ENCODE results near the gene ZNF132.
"Not testable (repeated sequence)": the region's sequence is repeated elsewhere in the genome, so short reads cannot be mapped to it uniquely, and the experiment has no call there.

ZNF132 gene

DNA sequence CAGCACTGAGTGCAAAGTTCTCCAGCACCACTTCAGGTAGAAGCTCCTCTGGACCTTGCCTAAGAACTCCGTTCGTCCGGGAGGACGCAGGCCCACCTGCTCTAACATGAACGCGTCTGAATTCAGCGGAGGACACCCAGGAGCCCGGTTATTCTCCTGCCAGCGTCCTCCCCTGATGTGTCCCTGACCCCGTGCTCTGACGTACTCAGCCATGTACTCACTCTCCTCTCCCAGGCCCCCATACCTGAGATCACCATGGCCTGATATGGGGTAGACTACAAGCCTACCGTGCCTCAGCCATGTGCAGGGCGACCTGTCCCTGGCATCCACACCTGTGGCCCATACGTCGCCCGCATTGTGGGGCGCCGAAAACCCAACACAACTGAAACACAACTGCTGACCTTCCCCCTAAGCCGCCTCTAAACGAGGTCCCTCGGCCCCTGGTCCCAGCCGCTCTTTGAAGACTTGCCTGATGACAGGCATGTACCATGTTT lies 32.2 kb downstream of the ZNF132 start:
- DNase-seq (ENCODE audit: low read depth): no peak

DNA sequence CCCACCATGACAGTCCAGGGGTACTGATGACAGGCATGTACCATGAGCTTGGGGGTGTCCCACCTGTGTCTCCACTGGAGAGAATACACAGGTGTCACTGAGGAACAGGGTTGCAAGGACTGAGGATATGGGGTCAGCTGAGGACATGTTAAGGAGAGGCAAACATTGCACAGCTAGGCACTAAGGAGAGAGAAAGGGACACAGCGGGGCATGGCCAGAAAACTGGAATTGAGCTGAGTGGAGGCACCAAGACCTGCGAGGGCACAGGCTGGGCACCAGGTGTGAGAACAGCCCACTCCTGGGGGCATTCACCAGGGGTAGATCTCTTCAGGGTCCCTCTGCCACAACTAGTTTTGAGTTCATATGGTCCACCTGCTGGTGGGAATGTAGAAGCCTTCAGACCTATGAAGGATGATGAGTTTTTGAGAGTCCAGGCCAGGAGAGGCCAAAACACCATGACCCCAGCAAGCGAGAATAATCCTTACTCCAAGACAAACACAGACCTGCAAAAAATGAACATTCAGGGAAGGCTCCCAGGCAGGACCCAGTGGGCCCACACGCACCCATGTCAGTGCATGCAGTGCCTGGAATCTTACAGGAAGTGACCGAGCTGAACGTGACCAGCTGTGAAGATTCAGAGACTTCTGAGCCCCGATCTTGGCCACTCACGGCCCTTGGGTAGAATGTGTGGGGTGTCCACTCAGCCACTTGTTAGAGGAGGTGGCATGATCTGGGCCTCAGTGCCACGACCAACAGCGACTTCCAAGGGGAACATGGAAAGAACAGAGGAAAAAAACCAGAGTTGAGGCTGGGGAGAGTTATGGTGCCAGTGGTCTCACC lies 32.9 kb downstream of the ZNF132 start:
- DNase-seq (ENCODE audit: low read depth): no peak

DNA sequence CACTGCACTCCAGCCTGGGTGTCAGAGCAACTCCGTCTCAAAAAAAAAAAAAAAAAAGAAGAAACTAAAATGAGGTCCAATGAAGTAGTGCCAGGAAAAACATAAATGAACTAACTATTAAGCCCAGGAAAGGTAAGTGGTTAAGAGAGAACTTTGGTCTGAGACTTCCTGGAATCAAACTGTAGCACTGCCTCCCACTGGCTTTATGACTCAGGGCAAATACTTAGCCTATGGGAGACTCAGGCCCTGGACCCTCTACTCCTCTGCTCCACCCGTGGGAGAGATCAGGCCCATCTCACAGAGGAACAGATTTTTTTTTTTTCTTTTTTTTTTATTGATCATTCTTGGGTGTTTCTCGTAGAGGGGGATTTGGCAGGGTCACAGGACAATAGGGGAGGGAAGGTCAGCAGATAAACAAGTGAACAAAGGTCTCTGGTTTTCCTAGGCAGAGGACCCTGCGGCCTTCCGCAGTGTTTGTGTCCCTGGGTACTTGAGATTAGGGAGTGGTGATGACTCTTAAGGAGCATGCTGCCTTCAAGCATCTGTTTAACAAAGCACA lies 36.0 kb downstream of the ZNF132 start:
- DNase-seq (ENCODE audit: low read depth): not testable (repeated sequence)

DNA sequence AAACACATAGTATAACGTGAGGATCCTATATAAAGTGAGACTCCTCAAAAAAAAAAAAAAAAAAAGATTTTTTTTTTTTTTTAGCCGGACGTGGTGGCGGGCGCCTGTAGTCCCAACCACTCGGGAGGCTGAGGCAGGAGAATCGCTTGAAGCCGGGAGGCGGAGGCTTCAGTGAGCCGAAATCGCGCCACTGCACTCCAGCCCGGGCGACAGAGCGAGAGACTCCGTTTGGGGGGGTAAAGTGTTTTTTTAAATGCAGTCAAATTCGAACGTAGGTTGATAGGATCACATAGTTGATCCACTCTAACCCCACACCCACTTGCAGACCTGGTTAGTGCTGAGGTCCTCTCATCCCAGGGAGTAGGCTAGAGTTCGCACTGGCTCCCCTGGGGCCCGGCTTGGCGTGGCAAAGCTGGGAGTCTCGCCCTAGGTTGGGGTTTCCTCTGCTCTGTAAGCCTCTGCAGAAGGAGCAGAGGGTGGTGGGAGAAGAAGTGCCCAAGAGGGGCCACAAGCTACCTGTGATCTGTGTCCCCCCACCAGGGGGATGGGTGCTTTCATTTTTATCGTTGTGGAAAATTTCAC lies 38.0 kb downstream of the ZNF132 start:
- no peak for DNase-seq (ENCODE audit: low read depth)

DNA sequence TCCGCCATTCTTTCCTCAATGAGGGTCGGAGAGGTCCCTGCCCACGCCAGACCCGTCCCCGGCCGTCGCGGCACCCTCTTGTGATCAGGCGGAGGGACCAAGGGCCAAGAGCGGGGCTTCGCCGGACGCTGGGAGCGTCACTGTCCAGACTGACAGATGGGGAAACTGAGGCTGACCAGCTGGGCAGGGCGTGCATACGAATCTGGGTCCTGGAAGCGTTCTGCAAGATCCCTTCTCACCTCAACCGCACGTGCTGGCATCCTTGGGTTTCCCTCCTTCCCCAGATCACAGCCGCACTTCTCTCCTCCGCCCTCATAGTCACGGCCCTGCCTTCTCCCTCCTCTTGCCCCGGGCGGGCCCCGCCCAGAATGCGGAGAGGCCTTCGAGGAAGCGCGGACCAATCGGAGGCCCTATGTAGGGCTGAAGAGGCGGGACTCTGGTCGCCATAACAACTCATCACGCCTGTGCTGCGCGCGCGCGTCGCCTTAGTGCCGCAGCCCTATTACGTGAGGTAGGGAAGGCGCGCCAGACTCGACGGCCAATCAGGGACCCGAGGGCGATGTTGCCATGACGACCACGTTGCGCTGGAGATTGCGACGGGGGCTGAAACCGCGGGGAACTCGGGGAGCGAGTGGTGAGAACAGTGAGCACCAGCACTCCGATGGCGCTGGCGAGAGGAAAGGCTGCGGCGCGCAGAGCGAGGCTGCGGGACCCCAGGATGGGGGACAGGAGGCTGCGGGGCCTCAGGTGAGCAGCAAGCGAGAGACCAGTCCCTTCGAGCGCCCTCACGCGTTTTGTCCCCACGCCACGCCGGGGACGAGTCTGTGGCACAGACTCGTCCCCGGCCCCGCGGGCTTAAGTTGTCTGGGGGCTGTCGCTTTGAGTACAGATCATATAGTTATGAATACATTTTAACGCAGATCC lies 38.8 kb downstream of the ZNF132 start:
- DNase-seq (ENCODE audit: low read depth): peak; percentile 99

DNA sequence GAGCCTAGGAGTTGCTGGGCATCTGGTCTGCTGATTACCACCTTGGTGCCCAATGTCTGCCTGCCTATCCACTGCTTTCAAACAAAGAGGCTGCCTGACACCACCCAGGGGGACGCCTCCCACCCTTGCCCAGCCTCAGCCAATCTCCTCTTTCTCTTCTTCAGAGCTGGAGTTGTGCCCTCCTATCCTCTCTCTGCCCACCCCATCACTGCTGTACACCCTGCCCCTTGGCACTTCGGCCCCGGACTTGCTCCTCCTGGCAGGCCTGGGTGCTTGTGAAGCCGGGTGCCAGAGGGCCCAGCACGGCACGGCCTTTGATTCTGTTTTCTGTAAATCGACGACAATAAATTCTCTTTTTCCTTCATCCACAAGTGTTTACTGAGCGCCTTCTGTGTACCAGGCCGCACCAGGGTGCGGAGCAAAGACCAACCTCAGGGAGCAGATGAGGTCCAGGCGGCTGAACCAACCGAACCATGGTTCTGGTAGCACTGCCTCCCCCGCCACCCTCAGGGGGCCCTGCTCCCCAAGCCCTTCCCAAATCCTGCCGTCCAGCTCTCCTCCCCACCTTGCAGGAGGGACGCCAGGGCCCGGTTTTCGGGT lies 39.5 kb downstream of the ZNF132 start:
- DNase-seq (ENCODE audit: low read depth): no peak

DNA sequence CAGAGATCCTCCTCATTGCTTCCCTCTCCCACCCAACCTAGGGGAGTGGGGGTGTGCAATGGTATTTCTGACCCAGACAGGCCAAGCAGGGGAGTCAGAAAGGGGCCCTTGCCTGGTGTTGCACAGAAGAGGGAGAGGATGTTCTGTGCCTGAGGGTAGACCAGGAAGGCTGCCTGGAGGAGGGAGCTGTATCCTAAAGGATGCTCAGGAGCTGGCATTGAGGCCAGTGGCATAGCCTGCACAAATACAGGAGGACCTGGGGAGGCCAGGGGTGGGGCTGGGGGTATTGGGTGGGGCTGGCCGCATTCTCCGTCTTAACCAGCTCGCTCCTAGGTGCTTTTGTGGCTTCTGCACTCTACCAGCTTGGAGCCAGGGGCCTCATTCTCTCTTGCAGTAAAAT lies 40.0 kb downstream of the ZNF132 start:
- DNase-seq (ENCODE audit: low read depth): no peak

DNA sequence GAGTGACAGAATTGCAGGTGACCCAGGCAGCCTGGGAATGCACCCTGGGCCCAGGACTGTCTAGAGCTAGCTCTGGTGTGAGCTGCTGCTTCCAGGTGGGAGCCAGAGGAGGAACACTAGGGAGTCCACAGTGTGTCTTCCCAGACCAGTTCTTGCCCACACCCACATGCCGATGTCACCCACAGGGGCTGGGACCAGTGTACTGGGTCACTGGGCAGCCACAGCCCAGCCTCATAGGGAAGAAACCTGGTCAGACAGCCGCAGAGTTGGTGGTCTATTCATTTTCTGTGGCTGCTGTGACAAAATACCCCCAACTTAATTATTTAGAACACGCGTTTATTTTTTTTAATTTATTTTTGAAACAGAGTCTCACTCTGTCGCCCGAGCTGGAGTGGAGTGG lies 41.4 kb downstream of the ZNF132 start:
- DNase-seq (ENCODE audit: low read depth): no peak

DNA sequence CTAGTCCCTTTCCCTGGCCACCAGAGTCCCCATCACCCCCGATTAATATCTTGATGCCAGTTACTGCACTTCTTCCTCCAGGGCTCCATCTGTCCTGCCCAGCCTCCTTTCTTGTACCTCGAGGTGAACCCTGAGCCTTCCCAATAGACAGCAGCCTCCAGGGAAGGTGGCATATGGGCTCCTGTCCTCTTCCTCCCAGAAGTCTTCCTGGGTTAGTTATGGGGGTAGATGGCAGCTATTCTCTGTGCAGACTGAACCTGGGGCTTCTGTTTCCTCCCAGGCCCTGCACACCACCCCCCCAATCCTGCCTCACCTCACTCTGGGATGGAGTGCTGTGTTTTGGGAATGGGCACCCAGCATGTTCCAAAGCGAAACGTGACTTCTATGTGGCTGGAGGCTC lies 41.9 kb downstream of the ZNF132 start:
- DNase-seq (ENCODE audit: low read depth): no peak

DNA sequence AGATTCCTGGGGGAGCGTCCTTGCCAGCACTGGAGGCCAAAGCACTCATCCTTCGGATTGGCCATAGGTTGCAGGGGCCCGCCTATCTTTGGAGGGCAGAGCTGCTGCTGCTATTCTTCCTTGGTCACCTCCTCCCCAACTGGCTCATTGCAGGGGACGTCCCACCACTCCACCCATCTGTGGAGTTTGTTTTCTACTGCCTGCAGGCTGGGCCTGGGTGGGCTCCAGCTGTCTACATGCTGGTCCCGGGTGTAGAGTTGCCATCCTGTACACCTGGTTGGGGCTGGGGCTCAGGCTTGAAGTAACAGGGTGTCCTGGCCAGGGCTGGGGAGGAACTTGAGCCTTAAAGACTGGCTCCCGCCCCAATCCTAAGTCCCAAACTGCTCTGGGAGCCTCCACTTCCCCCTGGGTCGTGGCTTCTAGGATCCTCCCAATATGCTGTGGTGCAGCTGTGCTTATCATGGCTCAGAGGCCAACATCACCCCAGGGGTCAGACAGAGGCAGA lies 42.4 kb downstream of the ZNF132 start:
- no peak for DNase-seq (ENCODE audit: low read depth)

DNA sequence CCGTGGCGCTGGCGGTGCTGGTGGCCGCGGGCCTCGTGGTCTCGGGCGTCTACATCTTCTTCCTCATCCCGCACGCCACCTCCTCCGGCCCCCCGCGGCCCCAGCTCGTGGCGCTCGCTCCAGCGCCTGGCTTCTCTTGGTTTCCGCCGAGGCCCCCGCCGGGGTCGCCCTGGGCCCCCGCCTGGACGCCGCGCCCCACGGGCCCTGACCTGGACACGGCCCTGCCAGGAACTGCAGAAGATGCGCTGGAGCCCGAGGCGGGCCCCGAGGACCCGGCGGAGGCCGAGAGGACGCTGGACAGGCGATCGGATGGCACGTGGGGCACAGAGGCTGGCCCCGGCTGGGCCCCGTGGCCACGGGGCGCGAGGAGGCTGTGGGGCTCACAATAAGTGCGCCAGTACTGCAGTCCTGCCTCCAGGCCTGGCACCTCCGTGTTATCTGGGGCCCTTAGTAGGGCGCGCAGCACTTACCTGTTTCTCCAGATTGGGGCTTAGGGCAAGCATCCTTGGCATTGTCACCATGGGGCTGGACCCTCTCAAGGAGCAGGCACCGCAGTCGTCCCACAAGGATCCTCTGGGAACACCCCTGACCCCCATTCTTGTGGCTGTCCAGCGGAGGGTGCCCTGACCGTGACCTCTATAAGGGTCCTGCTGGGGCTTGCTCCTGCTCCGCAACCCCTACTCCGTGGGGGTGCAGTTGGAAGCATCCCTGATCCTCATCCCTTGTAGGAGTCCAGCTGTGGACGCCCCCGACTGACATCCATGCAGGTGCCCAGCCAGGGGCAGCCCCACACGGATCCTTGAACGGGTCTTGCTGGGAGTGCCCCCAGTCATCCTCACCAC lies 43.0 kb downstream of the ZNF132 start:
- DNase-seq (ENCODE audit: low read depth): no peak

DNA sequence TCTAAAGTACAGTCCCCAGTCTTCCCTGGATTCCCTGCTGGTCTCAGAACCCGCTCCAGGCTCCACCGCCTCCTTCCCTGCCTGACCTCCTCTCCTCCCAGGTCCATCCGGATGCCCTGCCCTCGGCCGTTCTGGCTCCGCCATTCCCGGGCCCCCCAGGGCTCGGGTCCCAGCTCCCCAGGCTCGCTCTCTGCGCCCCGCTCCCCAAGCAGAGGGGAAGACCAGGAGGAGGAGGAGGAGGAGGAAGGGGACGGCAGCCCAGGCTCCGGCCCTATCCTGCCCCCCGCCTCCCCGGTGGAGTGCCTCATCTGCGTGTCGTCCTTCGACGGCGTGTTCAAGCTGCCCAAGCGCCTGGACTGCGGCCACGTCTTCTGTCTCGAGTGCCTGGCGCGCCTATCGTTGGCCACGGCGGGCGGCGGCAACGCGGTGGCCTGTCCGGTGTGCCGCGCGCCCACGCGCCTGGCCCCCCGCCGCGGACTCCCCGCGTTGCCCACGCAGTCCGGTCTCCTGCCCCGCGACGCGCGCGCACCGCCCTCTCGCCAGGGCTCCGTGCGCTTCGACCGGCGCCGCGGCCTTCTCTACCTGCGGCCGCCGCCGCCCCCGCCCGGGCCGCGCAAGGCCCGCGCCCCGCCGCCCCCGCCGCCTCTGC lies 43.9 kb downstream of the ZNF132 start:
- no peak for DNase-seq (ENCODE audit: low read depth)

DNA sequence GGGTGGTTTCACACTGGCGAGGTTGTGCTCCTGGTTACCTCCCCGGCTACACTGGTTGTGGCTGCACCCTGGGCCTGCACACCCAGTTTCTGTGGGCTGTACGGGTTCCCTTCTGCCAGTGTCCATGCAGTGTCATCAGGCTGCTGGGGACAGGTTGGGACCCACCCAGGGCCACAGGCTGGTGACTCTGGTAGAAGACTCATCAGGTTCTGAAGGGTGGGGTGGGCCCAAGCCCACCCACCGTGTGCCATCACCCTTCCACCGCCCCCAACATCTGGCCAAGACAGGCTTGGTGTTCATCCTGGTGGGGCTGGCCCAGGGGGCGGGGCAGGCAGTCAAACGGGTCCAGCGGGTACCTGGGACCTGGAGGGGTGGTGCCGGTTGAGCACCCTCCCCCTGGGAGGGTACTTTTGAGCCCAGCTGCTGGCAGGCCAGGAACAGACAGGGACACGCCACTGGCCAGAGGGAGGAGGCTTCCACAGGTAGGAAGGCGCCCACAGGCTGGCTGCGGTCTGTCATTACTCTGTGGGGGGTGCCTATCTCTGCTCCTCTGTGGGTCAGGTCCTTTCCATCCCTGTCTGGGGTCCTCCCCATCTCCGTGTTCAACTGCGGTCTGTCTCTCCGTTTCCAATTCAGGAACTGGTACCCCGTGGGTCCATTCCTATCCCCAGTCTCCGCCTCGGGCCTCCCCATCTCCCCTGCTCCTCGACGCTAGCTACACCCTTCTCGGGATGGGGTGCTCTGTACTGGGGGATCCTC lies 44.6 kb downstream of the ZNF132 start, which contains the start of gene RNF225:
Gene RNF225 (plus strand): TSS at position 437 of the 759 bp plus-strand sequence. CDS start 434 bp downstream, outside the sequence.
- no peak for DNase-seq (ENCODE audit: low read depth)

DNA sequence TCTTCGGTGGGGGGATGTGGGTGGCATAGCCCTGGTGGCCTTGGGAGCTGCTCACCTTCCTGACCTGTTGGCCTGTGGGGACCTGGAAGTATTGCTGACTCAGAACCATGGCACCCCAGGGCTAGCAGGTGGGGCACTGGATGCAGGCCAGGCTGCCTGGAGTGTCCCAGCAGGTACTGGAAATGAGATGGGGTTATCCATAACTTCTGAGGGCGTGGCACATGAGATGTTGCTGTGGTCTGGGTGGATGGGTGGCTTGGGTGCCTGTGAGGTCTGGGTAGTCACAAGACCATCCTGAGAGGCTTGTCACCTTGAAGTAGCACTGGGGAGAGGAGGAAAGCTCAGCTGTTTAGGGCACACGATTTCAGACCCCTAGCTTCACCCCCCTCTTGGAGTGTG lies 45.1 kb downstream of the ZNF132 start:
- no peak for DNase-seq (ENCODE audit: low read depth)

DNA sequence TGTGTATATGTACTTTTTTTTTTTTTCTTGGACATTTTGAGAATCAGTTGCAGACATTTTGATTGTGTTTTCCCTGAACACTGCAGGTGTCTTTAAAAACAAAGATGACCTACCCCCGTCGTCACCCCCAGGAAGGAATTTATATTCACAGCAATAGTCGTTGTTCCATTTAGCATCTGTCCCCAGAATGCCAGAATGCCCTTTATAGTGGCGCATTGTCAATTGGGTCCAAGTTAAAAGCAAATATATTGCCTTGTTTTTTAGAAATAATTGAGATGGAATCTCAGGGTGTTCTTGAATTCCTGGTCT lies 46.3 kb downstream of the ZNF132 start:
- no peak for DNase-seq (ENCODE audit: low read depth)

DNA sequence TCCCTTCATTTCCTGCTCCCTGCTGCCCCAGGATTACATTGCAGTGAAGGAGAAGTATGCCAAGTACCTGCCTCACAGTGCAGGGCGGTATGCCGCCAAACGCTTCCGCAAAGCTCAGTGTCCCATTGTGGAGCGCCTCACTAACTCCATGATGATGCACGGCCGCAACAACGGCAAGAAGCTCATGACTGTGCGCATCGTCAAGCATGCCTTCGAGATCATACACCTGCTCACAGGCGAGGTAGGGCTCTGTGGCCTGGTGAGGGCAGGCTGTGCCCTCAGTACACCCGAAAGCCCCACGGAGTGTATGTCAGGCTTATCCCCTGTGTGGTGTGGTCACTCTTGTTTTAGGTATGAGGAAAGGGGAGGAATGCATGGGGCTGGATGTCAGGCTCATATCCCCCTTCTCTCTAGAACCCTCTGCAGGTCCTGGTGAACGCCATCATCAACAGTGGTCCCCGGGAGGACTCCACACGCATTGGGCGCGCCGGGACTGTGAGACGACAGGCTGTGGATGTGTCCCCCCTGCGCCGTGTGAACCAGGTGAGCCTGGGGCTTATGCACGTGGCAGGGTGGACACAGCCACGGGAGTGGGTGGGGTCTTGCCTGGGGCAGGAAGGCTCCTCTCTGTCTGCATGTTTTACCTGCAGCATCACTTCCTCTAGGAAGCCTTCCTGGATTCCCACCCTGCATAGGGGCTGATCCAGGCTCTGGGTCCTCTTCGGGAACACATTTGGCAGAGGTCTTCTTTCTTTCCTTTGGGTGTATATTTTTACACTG lies 46.8 kb downstream of the ZNF132 start:
- DNase-seq (ENCODE audit: low read depth): no peak

DNA sequence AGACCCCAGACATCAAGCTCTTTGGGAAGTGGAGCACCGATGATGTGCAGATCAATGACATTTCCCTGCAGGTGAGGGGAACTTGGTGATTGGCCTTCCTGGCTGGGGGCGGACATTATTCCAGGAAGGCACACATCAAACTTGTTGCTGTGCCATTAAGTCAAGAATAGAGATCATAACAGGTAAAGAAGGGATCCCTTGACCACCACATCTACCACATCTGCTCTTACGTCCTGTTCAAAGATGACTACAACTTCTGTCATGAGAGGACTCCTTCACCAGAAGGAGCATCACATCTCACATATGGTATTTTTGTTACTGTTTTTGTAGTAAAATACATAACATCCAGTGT lies 51.8 kb downstream of the ZNF132 start:
- no peak for DNase-seq (ENCODE audit: low read depth)

DNA sequence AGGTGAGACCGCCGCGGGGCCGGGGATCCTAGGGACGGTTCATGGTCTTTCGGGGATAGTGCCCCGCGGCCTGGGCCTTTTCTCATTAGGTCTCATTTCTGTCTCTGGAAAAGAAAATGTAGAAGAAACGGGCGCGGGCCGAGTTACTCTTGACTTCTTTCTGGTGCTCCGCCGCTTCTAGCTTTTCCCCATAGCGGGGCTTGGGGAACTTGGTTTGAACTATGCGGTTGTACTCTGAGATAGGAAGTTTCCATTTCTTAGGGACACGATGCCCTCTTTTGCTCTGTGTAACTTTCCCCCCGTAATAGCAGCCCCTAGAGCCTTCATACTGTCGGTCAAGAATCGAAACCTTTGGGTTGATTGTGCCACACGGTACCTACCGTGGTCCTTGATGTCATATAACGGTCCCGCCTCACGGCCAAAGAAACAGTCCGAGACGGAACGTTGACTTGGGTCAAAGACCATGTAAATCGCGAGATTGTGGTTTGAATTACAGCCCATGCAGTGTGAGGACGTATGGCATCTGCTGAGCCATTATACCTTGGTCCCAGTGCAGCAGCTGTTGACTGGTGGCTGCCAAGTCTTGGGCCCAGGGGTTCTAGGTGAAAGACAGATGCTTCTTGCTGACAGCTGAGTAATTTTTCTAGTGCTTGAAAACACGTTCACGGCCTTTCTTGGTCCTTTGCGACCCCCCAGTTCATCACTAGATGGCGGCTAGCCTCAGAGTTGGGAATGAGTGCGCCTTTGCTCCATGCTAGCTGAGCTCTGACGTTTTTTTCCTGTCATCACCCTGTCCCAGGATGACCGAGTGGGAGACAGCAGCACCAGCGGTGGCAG lies 52.4 kb downstream of the ZNF132 start:
- DNase-seq (ENCODE audit: low read depth): no peak
